T-cell (primary cell): ENCODE measurements around the gene SLC12A5. TPM values are rescaled to one million over a fixed set of nuclear protein-coding genes. Genes with fewer than 3 reads are reported as not detected.

ENCODE experiments used
- ATAC-seq, 4 experiments: fragments of 200-7000 bp in 3 of 4; fragments of 150-1000 bp in 1 of 4; cut with Tn5 transposase; replicated peaks in 1 of 4; 1 replicate in 3 of 4; 2 replicates in 1 of 4; pipeline ENCODE4 v1.10.0; 2021; ENCODE audit warnings: moderate library complexity in 3 of 4, mild to moderate bottlenecking in 2 of 4, moderate number of reproducible peaks in 1 of 4
- CTCF ChIA-PET, 2 donors: fragments of 300-600 bp; sonication (Branson Sonifier 250); formaldehyde crosslinking; loops; one replicate each; lab custom pipeline; 2022; ENCODE audit warnings: antibody characterized with exemption in 2 of 2; lab: Charles Lee
- POLR2A ChIA-PET, 2 donors: fragments of 300-600 bp; sonication (Branson Sonifier 250); formaldehyde crosslinking; loops; one replicate each; lab custom pipeline; 2022; ENCODE audit warnings: antibody characterized with exemption in 2 of 2; lab: Charles Lee
- DNase-seq, 35 experiments: peaks; one replicate each; pipeline versions ENCODE4 v3.0.0 to v3.0.0-alpha.2; 2013 to 2023
- H3K27ac ChIP-seq: one replicate; pipeline ENCODE4 v1.5.1; 2013; ENCODE audit warnings: low read length
- H3K27me3 ChIP-seq, 2 experiments: replicated peaks in 1 of 2; 1 replicate in 1 of 2; 2 replicates in 1 of 2; pipeline versions ENCODE4 v1.6.1 to v1.7.0; 2013; ENCODE audit warnings: low read length in 1 of 2, mixed read lengths in 1 of 2; ENCODE audit not compliant: control insufficient read depth in 2 of 2, insufficient read depth in 2 of 2; ENCODE audit errors: extremely low read depth in 1 of 2
- H3K36me3 ChIP-seq, 2 donors: 1 replicate in 1 of 2; 2 replicates in 1 of 2; pipeline versions ENCODE4 v1.6.1 to v1.7.0; 2013; ENCODE audit warnings: low read length in 1 of 2; ENCODE audit not compliant: control insufficient read depth in 2 of 2, insufficient read depth in 1 of 2; ENCODE audit errors: extremely low read depth in 1 of 2
- H3K4me1 ChIP-seq, 2 experiments: 1 replicate in 1 of 2; 2 replicates in 1 of 2; pipeline versions ENCODE4 v1.6.1 to v1.7.0; 2013; ENCODE audit warnings: low read length in 2 of 2, mixed read lengths in 1 of 2; ENCODE audit not compliant: insufficient read depth in 2 of 2, control insufficient read depth in 1 of 2; ENCODE audit errors: extremely low read depth in 1 of 2
- H3K4me3 ChIP-seq, 2 donors: 1 replicate in 1 of 2; 2 replicates in 1 of 2; pipeline versions ENCODE4 v1.5.1 to v1.7.0; 2013; ENCODE audit warnings: mild to moderate bottlenecking in 2 of 2, low read length in 1 of 2, moderate library complexity in 1 of 2; ENCODE audit not compliant: control insufficient read depth in 1 of 2; ENCODE audit errors: extremely low read depth in 1 of 2
- H3K9me3 ChIP-seq: 2 replicates; pipeline ENCODE4 v1.7.0; 2013
- H3K27ac Mint-ChIP-seq, 2 donors: one replicate each; pipeline ENCODE4 v1.8.0; 2020 to 2021; ENCODE audit warnings: mild to moderate bottlenecking in 2 of 2, mixed read lengths in 2 of 2
- H3K27me3 Mint-ChIP-seq, 2 donors: one replicate each; pipeline ENCODE4 v1.8.0; 2021 to 2022; ENCODE audit warnings: mixed read lengths in 2 of 2
- H3K36me3 Mint-ChIP-seq: one replicate; pipeline ENCODE4 v1.8.0; 2021; ENCODE audit warnings: mixed read lengths
- H3K4me1 Mint-ChIP-seq, 3 donors: one replicate each; pipeline ENCODE4 v1.8.0; 2020 to 2022; ENCODE audit warnings: mixed read lengths in 3 of 3, mild to moderate bottlenecking in 1 of 3
- H3K4me3 Mint-ChIP-seq, 3 donors: one replicate each; pipeline ENCODE4 v1.8.0; 2020 to 2022; ENCODE audit warnings: mild to moderate bottlenecking in 3 of 3, mixed read lengths in 3 of 3, moderate library complexity in 3 of 3
- H3K9me3 Mint-ChIP-seq, 3 donors: one replicate each; pipeline ENCODE4 v1.8.0; 2020 to 2022; ENCODE audit warnings: mixed read lengths in 3 of 3
- WGBS: methylation state at CpG from one replicate; pipeline ENCODE4 v1.1.5; 2013; ENCODE audit warnings: missing lambda C conversion rate; ENCODE audit not compliant: insufficient coverage; 5-methylcytosine and 5-hydroxymethylcytosine counted together
- total RNA-seq, 35 experiments: library from RNA in 6 of 35; stranded (reverse) in 6 of 35; fragments of 120-200 nt in 1 of 35; gene quantifications; one replicate each; pipeline versions ENCODE4 v1.2.1 to v1.2.4 and lab custom pipeline; 2013 to 2026

The SLC12A5 gene
- total RNA-seq, 5 donors from 2014 or later (not counting 1 experiment from before 2014, with no cell fraction given), result 0.05 TPM; not detected in 4

GRCh38 chr20:46062151-46062550 lies 33.1 kb downstream of the SLC12A5 start:
- H3K36me3 Mint-ChIP-seq, result peaks cover 69% of the 10 kb centered on the region
- DNase-seq, result no peak
- ChIA-PET CTCF (interaction anchor here (0.5 to 0.6 kb wide), 2 partner anchors 43 to 693 kb away, joined by 3 to 5 read pairs; no protein-coding TSS in a partner anchor), POLR2A (no interaction called here)
- ATAC-seq, result no peak
- peaks cover 55 to 67% (median 63%) of the 10 kb centered on the region in 3 donors for H3K4me1 Mint-ChIP-seq
- H3K4me1 ChIP-seq, result peaks cover 2 to 48% of the 10 kb centered on the region in 2 experiments
- H3K27me3 ChIP-seq, result peaks cover 0 to 31% of the 10 kb centered on the region in 2 experiments
- no peaks in the 10 kb centered on the region for H3K9me3 ChIP-seq
- H3K4me3 ChIP-seq, result no peak overlapping the region
- WGBS, result 100% methylated on average over 1 of the region's 4 CpGs
- peak overlapping the region in 1 of 2 donors; percentile 11 for H3K27ac Mint-ChIP-seq
- H3K4me3 Mint-ChIP-seq, result peak overlapping the region in 1 of 3 donors; percentile 57
- H3K36me3 ChIP-seq, result peaks cover 21 to 65% of the 10 kb centered on the region in 2 donors
- peaks cover 6 to 15% of the 10 kb centered on the region in 2 donors for H3K27me3 Mint-ChIP-seq
- no peaks in the 10 kb centered on the region for H3K9me3 Mint-ChIP-seq
- no peak overlapping the region for H3K27ac ChIP-seq

GRCh38 chr20:46062621-46063020 lies 33.6 kb downstream of the SLC12A5 start:
- ATAC-seq (no peak), DNase-seq (no peak)
- Mint-ChIP-seq H3K4me3 (no peak overlapping the region), H3K27ac (no peak overlapping the region), H3K4me1 (peaks cover 55 to 67% (median 63%) of the 10 kb centered on the region in 3 donors), H3K27me3 (peaks cover 6 to 15% of the 10 kb centered on the region in 2 donors), H3K36me3 (peaks cover 69% of the 10 kb centered on the region), H3K9me3 (no peaks in the 10 kb centered on the region)
- no peaks in the 10 kb centered on the region for H3K9me3 ChIP-seq
- no peak overlapping the region for H3K27ac ChIP-seq
- H3K4me1 ChIP-seq, result peaks cover 2 to 45% of the 10 kb centered on the region in 2 experiments
- H3K4me3 ChIP-seq, result no peak overlapping the region
- CTCF ChIA-PET, result no interaction called here
- POLR2A ChIA-PET, result no interaction called here
- peaks cover 0 to 27% of the 10 kb centered on the region in 2 experiments for H3K27me3 ChIP-seq
- 97% methylated on average over 6 of the region's 12 CpGs for WGBS
- H3K36me3 ChIP-seq, result peaks cover 21 to 67% of the 10 kb centered on the region in 2 donors

- Histone ChIP-seq H3K36me3 (peaks cover 21 to 73% of the 10 kb centered on the region in 2 donors), H3K27me3 (peaks cover 0 to 22% of the 10 kb centered on the region in 2 experiments), H3K4me3 (no peak overlapping the region), H3K4me1 (peaks cover 2 to 39% of the 10 kb centered on the region in 2 experiments), H3K9me3 (no peaks in the 10 kb centered on the region), H3K27ac (no peak overlapping the region)
- ChIA-PET POLR2A (no interaction called here), CTCF (no interaction called here)
- DNase-seq, result no peak
- Mint-ChIP-seq H3K27ac (no peak overlapping the region), H3K4me3 (peak overlapping the region in 1 of 3 donors; percentile 10), H3K36me3 (peaks cover 74% of the 10 kb centered on the region), H3K4me1 (peaks cover 52 to 65% (median 61%) of the 10 kb centered on the region in 3 donors), H3K27me3 (peaks cover 6 to 15% of the 10 kb centered on the region in 2 donors), H3K9me3 (no peaks in the 10 kb centered on the region)
- 96% methylated on average over 5 of the region's 8 CpGs for WGBS
- ATAC-seq, result no peak
These were observed 34.1 kb downstream of the SLC12A5 start for GRCh38 chr20:46063151-46063550.

GRCh38 chr20:46063652-46064054 lies 34.6 kb downstream of the SLC12A5 start:
- H3K36me3 ChIP-seq, result peaks cover 21 to 78% of the 10 kb centered on the region in 2 donors
- H3K4me3 Mint-ChIP-seq, result peak overlapping the region in 1 of 3 donors; percentile 10
- POLR2A ChIA-PET, result no interaction called here
- peaks cover 79% of the 10 kb centered on the region for H3K36me3 Mint-ChIP-seq
- 0% methylated on average over 1 of the region's 3 CpGs for WGBS
- peaks cover 2 to 34% of the 10 kb centered on the region in 2 experiments for H3K4me1 ChIP-seq
- DNase-seq (no peak), ATAC-seq (no peak)
- peaks cover 49 to 61% (median 58%) of the 10 kb centered on the region in 3 donors for H3K4me1 Mint-ChIP-seq
- H3K9me3 Mint-ChIP-seq, result no peaks in the 10 kb centered on the region
- no peak overlapping the region for H3K4me3 ChIP-seq
- CTCF ChIA-PET, result no interaction called here
- no peak overlapping the region for H3K27ac ChIP-seq
- H3K27me3 ChIP-seq, result peaks cover 0 to 17% of the 10 kb centered on the region in 2 experiments
- peaks cover 6 to 11% of the 10 kb centered on the region in 2 donors for H3K27me3 Mint-ChIP-seq
- H3K9me3 ChIP-seq, result no peaks in the 10 kb centered on the region
- peak overlapping the region in 1 of 2 donors; percentile 0 for H3K27ac Mint-ChIP-seq

- Mint-ChIP-seq H3K36me3 (peaks cover 76% of the 10 kb centered on the region), H3K4me1 (peaks cover 35 to 49% (median 44%) of the 10 kb centered on the region in 3 donors), H3K9me3 (no peaks in the 10 kb centered on the region), H3K4me3 (no peak overlapping the region), H3K27ac (no peak overlapping the region), H3K27me3 (peaks cover 1 to 4% of the 10 kb centered on the region in 2 donors)
- Histone ChIP-seq H3K36me3 (peaks cover 21 to 89% of the 10 kb centered on the region in 2 donors), H3K27me3 (peaks cover 0 to 10% of the 10 kb centered on the region in 2 experiments), H3K4me3 (no peak overlapping the region), H3K27ac (no peak overlapping the region), H3K9me3 (no peaks in the 10 kb centered on the region), H3K4me1 (peaks cover 2 to 26% of the 10 kb centered on the region in 2 experiments)
- no peak for DNase-seq
- 100% methylated on average over 4 of the region's 9 CpGs for WGBS
- CTCF ChIA-PET, result no interaction called here
- no peak for ATAC-seq
- POLR2A ChIA-PET, result no interaction called here
These were observed 36.0 kb downstream of the SLC12A5 start for GRCh38 chr20:46065006-46065405.

- 100% methylated on average over 1 of the region's 3 CpGs for WGBS
- H3K27ac ChIP-seq, result no peak overlapping the region
- ATAC-seq, result no peak
- H3K27me3 Mint-ChIP-seq, result no peaks in the 10 kb centered on the region
- no peak for DNase-seq
- peaks cover 29 to 42% (median 37%) of the 10 kb centered on the region in 3 donors for H3K4me1 Mint-ChIP-seq
- H3K27ac Mint-ChIP-seq, result no peak overlapping the region
- peaks cover 69% of the 10 kb centered on the region for H3K36me3 Mint-ChIP-seq
- no peak overlapping the region for H3K4me3 Mint-ChIP-seq
- peaks cover 2 to 19% of the 10 kb centered on the region in 2 experiments for H3K4me1 ChIP-seq
- peaks cover 21 to 95% of the 10 kb centered on the region in 2 donors for H3K36me3 ChIP-seq
- no peak overlapping the region for H3K4me3 ChIP-seq
- no peaks in the 10 kb centered on the region for H3K9me3 ChIP-seq
- POLR2A ChIA-PET, result no interaction called here
- no peaks in the 10 kb centered on the region for H3K9me3 Mint-ChIP-seq
- CTCF ChIA-PET, result interaction anchor here in 1 of 2 donors (1.0 kb wide), 1 partner anchor 43 kb away, joined by 3 read pairs; no protein-coding TSS in a partner anchor
- H3K27me3 ChIP-seq, result peaks cover 0 to 10% of the 10 kb centered on the region in 2 experiments
These were observed 36.7 kb downstream of the SLC12A5 start for GRCh38 chr20:46065691-46066090.
